Stromal cell of bone marrow (primary cell): Measurements from ENCODE around the gene FOXP4.

Experiments used
- DNase-seq: peaks from one replicate; pipeline ENCODE4 v3.0.0-alpha.2; 2012; ENCODE audit warnings: low read depth

FOXP4 gene

DNA sequence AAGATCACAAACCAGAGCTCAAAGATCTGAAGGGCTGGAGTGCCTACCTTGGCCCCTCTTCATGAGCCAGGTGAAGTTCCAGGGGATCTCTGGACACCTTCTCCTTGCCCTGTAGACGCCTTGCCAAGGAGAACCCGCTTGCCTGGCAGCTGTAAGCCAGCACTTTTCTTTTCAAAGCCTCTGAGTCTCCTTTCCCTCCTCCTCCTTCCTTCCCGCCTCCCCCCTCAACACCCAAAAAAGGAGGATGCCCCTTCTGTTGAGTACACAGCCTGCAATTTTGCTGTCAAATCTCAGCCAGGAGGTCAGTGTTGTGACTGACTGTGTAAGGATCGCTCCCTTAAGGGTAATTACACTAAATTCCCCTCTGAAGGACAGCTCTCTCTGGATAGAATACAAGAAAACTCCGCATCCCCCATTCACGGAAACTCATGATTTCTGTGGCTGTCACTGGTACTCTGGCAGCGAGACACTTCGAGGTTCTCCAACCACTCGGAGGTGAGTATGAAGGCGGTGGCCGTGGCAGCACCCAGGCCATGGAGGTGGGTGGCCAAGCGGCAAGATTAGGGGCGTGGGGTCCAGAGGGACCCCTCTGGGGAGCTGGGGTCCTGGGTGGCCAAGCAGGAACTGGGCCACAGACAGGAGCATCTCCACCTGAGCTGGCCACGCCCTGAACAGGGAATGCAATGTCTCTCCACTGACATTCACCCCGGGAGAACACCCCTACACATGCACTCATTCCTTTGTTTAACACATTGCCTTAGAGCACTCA lies 23.2 kb upstream of the FOXP4 start:
- no peak for DNase-seq

DNA sequence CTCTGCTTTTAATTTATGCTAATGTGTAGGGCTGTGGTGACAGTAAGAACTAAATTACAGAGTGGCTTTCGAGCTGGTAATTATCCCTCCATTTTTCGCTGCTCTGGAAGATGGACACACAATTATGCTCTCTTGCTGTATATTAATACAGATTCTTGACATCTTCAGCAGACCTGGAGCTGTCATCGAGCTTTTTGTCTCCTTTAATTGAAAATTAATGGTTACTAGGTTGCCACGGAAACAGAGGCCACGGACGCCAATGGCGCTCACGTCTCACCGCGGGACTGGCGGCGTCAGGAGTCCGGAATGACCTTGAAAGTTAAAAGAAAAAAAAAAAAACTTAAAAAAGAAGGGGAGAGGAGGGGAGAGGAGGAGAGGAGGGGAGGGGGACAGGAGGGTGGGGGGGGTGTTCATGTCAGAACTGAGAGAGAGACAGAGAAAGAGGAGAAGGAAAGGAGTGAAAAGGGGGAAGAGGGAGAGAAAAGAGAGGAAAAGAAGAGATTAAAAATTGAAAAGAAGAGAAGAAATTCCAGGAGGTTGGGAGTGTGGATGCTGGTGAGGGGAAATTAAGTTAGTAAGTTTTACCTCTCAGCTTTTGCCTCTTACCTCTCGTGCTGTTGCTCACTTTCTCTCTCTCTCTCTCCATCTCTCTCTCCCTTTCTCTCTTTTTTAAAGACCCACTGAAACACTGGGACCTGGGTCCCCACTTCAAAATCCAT lies 22.1 kb upstream of the FOXP4 start:
- DNase-seq = no peak

- DNase-seq = no peak
Observed at GRCh38 chr6:41524634-41525011, 21.6 kb upstream of the FOXP4 start.

DNA sequence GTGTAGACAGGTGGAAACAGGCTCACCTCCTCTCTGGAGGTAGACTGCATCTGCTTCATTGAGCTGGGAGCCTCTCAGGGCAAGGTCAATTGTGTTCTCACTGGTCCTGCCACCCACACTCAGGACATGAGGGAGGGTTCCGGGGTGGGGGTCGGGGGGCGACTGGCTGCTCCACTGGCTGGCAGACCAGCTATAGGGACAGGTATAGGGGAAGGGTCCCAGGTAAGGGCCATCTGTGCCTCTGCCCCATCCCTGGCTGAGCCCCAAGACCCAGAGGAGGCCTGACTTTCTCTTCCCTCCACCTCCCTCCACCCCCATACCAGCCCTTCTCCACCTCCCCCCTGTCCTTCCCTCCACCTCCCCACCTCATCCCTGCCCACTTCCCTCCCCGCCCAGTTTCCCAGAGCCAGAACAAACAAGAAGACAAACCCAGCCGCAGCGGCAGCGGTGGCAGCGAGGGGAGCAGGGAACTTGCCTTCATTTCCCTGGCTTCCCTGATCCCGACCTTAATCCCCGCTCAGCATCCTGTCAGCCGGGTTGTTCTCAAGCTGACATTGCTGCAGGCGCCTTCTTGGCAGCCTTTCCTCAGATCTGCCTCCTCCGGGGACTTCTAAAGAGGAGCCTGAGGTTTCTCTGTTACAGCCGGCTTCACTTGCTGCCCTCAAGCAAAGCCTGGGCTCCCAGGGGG lies 18.3 kb upstream of the FOXP4 start:
- DNase-seq = no peak

GRCh38 chr6:41528409-41528963 lies 17.7 kb upstream of the FOXP4 start:
- no peak for DNase-seq

DNA sequence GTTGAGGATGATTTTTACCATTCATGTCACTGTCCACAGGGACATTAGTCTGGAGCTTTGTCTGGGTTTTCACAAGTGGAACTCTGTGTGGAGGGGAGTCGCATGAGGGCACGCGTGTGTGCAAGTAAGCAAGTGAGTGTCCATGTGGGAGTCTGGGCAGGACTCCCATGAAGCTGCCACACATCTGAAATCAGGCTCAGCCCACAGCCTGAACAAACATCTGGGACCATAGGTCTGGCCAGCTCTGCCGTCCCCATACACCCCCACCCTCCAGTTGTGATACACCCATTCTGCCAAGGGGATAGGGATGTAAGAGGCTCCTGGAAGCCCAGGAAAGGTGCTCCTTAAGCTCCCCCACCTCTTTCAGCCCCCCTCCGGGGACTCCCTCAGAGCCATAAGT lies 17.1 kb upstream of the FOXP4 start:
- DNase-seq = no peak

DNA sequence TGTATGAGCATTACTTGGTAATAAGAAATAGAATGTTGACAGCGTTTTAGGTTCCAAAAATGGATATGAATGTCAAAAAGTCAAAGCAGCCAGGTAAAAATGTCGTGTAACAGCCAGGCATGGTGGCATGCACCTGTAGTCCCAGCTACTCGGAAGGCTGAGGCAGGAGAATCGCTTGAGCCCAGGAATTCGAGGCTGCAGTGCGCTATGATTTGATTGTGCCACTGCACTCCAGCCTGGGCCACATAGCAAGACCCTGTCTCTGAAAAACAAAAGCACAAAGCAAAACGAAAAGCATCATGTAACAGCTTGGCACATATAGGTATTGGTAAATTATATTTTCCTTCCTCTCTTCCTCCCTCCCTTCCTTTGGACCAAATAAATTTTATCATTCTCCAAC lies 16.2 kb upstream of the FOXP4 start:
- no peak for DNase-seq

DNA sequence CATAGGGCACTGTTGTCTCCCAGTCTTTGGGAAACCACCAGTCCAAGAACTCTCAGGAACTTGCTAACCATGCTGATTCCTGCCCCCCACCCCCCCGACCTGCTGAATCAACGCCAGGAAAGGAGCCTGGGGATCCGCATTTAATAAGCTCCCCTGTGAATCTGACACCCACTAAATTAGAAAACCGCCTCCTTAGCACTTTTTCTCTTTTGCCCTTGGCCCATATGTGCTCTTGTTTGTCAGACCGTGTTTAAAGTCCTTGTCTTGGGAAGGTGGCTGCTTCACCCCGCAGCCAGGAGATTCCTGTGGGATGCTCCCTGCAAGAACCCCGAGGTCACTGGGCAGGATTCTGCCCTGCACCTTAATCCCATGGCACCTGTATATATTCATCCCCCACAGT lies 15.7 kb upstream of the FOXP4 start:
- DNase-seq = no peak

DNA sequence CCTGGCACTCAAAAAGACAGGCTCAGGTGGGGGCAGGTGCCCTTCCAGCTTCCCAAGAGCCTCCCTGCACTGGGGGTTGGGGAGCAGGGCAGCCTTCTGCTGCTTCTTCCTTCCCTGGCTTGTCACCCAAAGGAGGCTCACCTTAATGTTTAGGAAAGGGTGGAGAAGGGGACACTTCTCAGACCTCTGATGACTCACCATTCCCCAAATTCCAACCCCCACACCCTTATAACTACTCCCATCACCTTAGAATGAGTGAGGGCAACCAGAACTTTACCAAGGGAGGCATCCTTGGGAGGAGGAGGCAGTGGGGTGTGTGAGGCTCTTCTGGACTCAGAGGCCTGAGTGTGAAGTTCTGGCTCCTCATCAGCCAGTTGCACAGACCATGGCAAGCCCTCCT lies 15.2 kb upstream of the FOXP4 start:
- DNase-seq = no peak

DNA sequence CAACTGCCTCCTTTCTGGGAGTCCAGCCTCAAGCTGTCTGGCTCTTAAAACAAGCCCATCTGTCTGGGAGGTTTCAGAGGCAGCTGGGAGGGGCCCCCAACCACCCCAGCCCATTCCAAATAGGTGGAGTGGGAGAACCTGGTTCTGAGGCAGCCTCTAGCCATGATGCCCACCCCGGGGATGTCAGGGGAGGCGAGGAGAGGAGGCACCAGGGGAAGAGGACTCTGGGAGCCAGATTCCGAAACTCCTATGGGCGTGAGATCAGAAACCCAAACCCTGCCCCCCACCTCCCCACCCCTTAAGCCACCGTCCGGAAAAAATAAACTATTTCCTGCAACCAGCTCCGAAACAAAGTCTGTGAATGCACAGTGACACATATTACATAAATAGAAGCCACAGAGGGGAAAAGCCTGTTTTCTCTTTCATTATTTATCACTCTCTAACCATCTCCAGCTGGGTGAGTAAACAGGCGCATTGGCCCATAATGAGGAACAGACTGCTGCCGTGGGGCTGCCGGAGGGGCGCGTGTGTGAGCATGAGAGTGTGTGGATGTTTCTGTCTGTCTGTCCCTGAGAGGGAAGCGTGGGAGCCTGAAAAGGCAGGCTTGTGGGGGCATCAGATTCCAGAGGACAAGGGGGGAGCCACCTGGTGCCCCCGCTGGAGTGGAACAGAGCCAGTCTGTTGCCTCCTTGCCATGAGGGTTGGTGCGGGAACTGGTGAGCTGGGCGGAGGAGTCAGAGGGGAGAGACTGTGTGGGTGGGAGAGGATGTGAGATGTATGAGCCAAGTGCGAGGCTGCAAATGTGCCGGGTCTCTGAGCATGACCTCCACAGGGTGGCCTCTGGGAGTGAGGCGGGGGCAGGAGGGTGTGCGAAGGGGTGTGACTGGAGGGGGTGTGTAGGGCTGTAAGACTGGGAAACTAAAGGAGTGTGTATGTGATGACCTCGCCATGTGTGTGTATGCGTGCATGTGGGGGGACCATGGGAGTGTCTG lies 14.3 kb upstream of the FOXP4 start:
- peak; percentile 19 for DNase-seq

DNA sequence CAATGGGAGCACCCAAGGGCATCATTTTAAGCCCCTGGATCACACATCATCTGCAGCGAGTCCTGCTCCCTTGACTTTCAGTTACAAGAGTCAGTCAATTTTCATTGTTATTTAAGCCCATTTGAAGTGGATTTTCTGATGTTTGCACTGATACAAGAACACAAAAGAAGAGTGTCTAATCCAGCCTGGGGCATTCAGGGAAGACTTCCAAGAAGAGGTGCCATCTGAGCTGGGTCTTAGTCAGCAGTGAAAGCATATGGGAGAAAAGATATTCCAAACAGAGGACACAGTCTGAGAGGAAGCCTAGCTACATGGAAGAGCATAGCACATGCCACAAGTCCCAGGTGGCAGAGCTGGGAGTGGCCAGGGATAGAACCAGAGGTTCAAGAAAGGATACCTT lies 10.4 kb upstream of the FOXP4 start:
- no peak for DNase-seq

DNA sequence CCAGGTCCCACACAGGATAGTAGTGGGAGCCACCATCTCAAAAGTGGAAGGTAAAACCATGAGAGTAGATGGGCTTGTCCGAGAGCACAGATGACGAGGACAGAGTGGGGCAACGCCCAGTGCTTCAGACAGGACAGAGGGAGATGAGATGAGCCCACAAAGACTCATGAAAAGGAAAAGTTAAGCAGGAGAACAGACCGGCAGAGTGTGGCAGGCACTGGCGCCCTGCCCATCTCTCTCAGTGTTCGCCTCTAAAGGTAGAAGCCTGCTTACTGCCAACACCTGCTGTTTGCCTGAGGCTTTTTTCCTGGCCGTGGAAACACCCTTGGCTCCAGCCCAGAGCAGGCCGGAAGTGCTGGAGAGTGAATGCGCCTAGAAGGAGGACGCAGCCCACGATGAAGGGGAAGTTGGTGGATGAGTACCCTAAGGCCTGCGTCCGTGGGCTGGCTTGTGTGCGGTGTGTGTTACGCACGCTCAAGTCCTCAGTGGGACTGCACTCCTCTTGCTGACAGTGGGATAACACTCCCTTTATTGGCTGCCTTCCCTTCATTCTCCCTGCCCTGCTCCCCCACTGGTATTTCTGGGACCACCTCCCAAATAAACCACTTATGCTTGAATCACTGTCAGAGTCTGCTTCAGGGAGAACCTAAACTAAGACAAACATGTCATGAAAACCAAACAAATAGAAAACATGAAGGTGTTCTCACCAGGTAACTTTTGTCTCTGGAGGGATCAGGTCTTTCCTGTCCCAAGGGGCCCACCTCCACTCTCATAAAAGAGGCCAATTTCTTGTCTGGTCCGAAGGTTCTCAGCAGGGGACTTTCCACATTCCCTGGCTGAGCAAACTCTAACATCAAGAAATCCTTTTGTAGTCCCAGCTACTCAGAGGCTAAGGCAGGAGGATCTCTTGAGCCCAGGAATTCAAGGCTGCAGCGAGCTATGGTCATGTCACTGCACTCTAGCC lies 9.1 kb upstream of the FOXP4 start:
- no peak for DNase-seq

DNA sequence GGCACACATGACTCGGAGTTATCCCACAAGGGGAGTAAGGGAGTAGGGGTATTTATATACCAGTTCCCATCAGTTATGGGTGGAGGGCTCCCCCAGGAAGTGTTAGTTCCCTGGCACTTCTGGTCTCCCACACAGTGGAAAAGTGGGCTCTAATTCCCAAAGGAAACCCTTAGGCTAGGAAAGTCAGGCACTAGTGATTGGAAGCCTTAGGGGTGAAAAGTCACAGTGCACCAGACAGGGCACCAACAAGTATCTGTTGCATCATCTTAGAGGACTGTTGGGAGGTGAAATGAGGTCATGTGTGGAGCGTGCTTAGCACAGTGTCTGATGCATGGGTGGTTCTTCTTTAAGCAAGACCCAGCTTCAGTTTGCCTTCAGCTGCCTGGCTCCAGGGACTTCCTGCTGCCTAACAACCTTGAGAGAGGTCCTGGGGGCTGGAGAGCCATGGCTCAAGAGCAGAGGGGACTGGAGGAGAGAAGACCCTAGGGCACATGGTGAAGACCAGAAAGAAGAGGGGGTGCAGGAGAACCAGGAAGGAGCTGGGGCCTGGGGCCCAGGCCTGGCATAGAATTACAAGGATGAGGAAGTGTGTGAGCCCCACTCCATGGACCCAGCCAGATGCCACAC lies 7.5 kb upstream of the FOXP4 start:
- no peak for DNase-seq

- no peak for DNase-seq
Observed at GRCh38 chr6:41539204-41539603, 7.0 kb upstream of the FOXP4 start.

GRCh38 chr6:41541364-41541763 lies 4.8 kb upstream of the FOXP4 start:
- no peak for DNase-seq

- DNase-seq = no peak
Observed at GRCh38 chr6:41543087-41543486, 3.1 kb upstream of the FOXP4 start.

GRCh38 chr6:41545247-41545702 lies 906 bp upstream of the FOXP4 start:
- no peak for DNase-seq

GRCh38 chr6:41546475-41546865 lies 289 bp downstream of the FOXP4 start:
- no peak for DNase-seq

DNA sequence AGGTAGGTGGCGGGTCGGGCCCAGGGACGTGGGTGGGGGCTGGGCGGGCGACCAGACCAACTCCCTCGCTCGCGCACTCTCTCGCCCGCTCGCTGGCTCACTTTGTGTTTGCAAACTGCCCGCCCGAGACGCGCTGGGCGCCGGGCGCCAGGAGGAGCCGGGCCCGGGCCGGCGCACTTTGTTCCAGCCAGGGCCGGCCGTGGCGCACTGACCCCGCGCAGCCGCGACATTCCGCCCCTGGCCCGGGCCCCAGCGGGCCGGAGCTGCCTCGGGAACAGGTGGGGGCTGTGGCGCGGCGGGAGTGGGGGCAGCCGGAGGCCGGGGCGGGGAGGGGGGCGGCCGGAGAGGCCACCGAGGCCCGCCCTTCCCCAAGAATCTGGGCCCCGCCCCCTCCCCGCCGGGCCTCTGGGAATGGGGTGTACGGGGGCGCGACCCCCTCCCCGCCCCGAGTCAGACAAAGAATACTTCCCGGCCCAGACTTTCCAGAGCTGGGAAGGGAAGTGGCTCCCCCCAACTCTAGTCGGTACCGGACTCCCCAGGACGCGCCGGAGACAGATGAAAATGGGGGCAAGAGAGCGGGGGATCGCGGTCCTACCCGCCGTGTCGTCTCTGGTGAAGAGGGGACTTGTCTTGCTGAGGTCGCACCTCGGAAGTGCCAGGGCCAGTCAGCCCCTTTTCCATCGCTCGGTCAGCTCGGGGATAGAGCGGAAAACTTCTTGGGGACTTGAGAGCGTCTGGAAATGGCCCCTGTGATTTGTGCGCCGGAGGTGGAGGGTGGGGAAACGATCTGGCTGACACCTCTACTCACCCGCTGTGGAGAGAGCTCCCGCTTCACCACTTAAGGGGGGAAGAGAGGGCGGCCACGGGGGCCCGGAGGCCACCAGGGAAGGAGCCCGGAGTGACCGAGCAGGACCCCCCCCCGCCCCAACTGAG lies 951 bp downstream of the FOXP4 start:
- no peak for DNase-seq
